GM12878 (cell line): ENCODE measurements around the gene ZNF585A. TPM values are rescaled to one million over a fixed set of nuclear protein-coding genes. Genes with fewer than 3 reads are reported as not detected.
A peak's percentile ranks its signal among the peaks of the same experiment; 100 is the strongest.

Source experiments
- ATAC-seq: fragments of 200-7000 bp; cut with Tn5 transposase; 3 replicates; pipeline ENCODE4 v1.9.1; 2020; ENCODE audit warnings: mild to moderate bottlenecking, moderate library complexity
- BruUV-seq: library from RNA; stranded (reverse); fragments of 400-500 nt; replicated peaks from 2 replicates; lab custom pipeline; 2021; lab: Mats Ljungman, UMichigan
- CTCF ChIA-PET: fragments of 300-600 bp; sonication (Branson Sonifier 250); formaldehyde crosslinking; extraction: SDS; loops from one replicate; lab custom pipeline; 2021; ENCODE audit warnings: inconsistent platforms; lab: Yijun Ruan, JAX
- POLR2A ChIA-PET: fragments of 350-600 bp; formaldehyde crosslinking; extraction: SDS; loops from one replicate; lab custom pipeline; 2021; ENCODE audit warnings: inconsistent platforms; lab: Charles Lee
- RAD21 ChIA-PET: fragments of 300-600 bp; sonication (Branson Sonifier 250); formaldehyde crosslinking; loops from one replicate; lab custom pipeline; 2023; ENCODE audit warnings: antibody characterized with exemption; ENCODE audit not compliant: unreplicated experiment; lab: Charles Lee
- SMC1A ChIA-PET: fragments of 300-600 bp; sonication (Branson Sonifier 250); formaldehyde crosslinking; loops from one replicate; lab custom pipeline; 2023; ENCODE audit not compliant: unreplicated experiment, uncharacterized antibody; lab: Charles Lee
- DNase-seq: peaks from one replicate; pipeline ENCODE4 v3.0.0-alpha.2; 2011; ENCODE audit warnings: low read depth, low spot score
- FAIRE-seq: peaks from 3 replicates; lab custom pipeline; 2011; peaks lifted over from hg19 to GRCh38; lab: Jason Lieb, UNC
- H2AFZ ChIP-seq: 2 replicates; pipeline ENCODE4 v1.6.0; 2011; ENCODE audit warnings: low read depth, low read length, control low read depth; ENCODE audit not compliant: control insufficient read depth
- H3K27ac ChIP-seq: 2 replicates; pipeline ENCODE4 v1.5.1; 2011; ENCODE audit warnings: control low read depth; ENCODE audit not compliant: control insufficient read depth, insufficient read depth
- H3K27me3 ChIP-seq, 2 experiments: replicated peaks in 1 of 2; 2 replicates each; pipeline versions ENCODE4 v1.6.0 to v1.6.1; 2011; ENCODE audit warnings: low read length in 1 of 2; ENCODE audit not compliant: control insufficient read depth in 2 of 2, insufficient read depth in 2 of 2
- H3K36me3 ChIP-seq, 2 experiments: 2 replicates each; pipeline ENCODE4 v1.5.1; 2011; ENCODE audit warnings: low read length in 1 of 2; ENCODE audit not compliant: control insufficient read depth in 2 of 2, insufficient read depth in 2 of 2
- H3K4me1 ChIP-seq: 2 replicates; pipeline ENCODE4 v1.6.1; 2011; ENCODE audit warnings: mild to moderate bottlenecking, low read length, moderate library complexity, mixed read lengths; ENCODE audit not compliant: control insufficient read depth, insufficient read depth
- H3K4me2 ChIP-seq: 2 replicates; pipeline ENCODE4 v1.6.0; 2011; ENCODE audit warnings: control low read depth; ENCODE audit not compliant: control insufficient read depth, insufficient read depth
- H3K4me3 ChIP-seq: fragments of 200-600 bp; sonication (generic); 2 replicates; pipeline ENCODE4 v1.5.1; 2016
- H3K79me2 ChIP-seq: 2 replicates; pipeline ENCODE4 v1.6.0; 2011; ENCODE audit warnings: low read length; ENCODE audit not compliant: control insufficient read depth, insufficient read depth
- H3K9ac ChIP-seq: 2 replicates; pipeline ENCODE4 v1.8.0; 2011; ENCODE audit warnings: low read length, control low read depth, mixed read lengths; ENCODE audit not compliant: control insufficient read depth, insufficient read depth
- H3K9me3 ChIP-seq: replicated peaks from 3 replicates; pipeline ENCODE4 v1.5.1; 2011; ENCODE audit warnings: mild to moderate bottlenecking, low read length; ENCODE audit not compliant: control insufficient read depth, insufficient read depth
- H4K20me1 ChIP-seq: 2 replicates; pipeline ENCODE4 v1.6.0; 2011; ENCODE audit not compliant: control insufficient read depth, insufficient read depth
- CBX5 ChIP-seq: sonication (generic); IDR thresholded peaks from 2 replicates; pipeline ENCODE4 v1.6.1; 2016; ENCODE audit warnings: low read depth, moderate library complexity, mild to moderate bottlenecking, inconsistent platforms
- POLR2A ChIP-seq: IDR thresholded peaks from 2 replicates; pipeline ENCODE4 v1.6.1; 2011; ENCODE audit warnings: low read depth, mild to moderate bottlenecking, low read length
- WGBS: methylation state at CpG from one replicate; pipeline ENCODE4 v1.1.6; 2016; ENCODE audit warnings: low lambda C conversion rate; ENCODE audit not compliant: insufficient replicate concordance, insufficient coverage; ENCODE audit errors: missing lambda C conversion rate; 5-methylcytosine and 5-hydroxymethylcytosine counted together
- in situ Hi-C: fragments of 300-500 bp; cut with MboI; formaldehyde crosslinking; loops from 9 replicates; pipeline ENCODE4 v1.14.3; 2018; ENCODE audit warnings: mixed read lengths
- intact Hi-C: fragments of 100-400 bp; cut with micrococcal nuclease; formaldehyde crosslinking; loops from one replicate; pipeline ENCODE4 v1.14.2; 2022; ENCODE audit not compliant: unreplicated experiment
- polyA plus RNA-seq, 11 experiments: library from polyadenylated mRNA; depleted of rRNA in 4 of 11; unstranded in 6 of 11; stranded (reverse) in 5 of 11; fragments of >200 nt; fragmentation: Nextera tagmentation in 4 of 11; fragmentation: Illumina TruSeq in 1 of 11; extraction: Ambion mirVana in 4 of 11; extraction: Trizol in 1 of 11; gene quantifications; 1 replicate in 1 of 11; 2 replicates in 10 of 11; pipeline versions ENCODE4 v1.2.1 to v1.2.3, GENCODE V29; 2011 to 2016; ENCODE audit warnings: inconsistent platforms in 2 of 11, missing spikeins in 2 of 11, low read depth in 1 of 11
- total RNA-seq, 4 experiments: library from RNA; depleted of rRNA in 3 of 4; stranded (reverse); fragments of >200 nt in 3 of 4; fragmentation: Illumina TruSeq in 1 of 4; extraction: Trizol in 1 of 4; gene quantifications; 2 replicates each; pipeline versions ENCODE4 v1.2.1 to v1.2.3, GENCODE V29; 2013 to 2021
- TF ChIP-seq, protein P1 (sequence below): IDR thresholded peaks from 2 replicates; pipeline ENCODE4 v1.6.1; 2012; ENCODE audit warnings: low read depth, low read length, improper control_type of control experiment

Gene ZNF585A
- total and polyA plus RNA-seq, 10 of the 15 experiments (the other 5 are each of a cell fraction or from before 2014, with no cell fraction given) = 6.9 to 38.7 (median 14.0) TPM

DNA sequence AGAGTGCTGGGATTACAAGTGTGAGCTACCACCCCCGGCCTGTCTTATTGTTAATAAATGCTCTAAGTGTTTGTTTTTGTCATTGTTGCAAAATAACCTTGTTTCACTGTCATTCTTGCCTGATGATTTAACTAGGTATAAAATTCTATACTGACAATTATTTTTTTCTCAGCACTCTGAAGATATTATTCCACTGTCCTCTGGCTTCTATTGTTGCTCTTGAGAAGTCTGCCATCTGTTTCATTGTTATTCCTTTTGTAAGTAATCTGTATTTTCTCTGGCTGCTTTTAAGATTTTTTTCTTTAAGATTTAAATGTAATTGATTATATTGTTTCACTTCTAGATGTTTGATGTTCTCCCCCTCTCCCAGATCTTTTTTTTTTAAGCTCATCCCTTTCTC is 76.6 kb downstream of the ZNF585A start:
- H2AFZ ChIP-seq = no peak overlapping the region
- in situ Hi-C loops (loop anchor here (10.0 kb wide), 1 partner anchor 971 kb away; no protein-coding TSS in a partner anchor), intact Hi-C loops (no loop called here)
- ATAC-seq = no peak
- WGBS = 100% methylated on average over 1 of the region's 1 CpG
- peak; percentile 71; the same call in 1 of the 2 replicates for TF ChIP-seq CBX5
- TF ChIP-seq, protein P1, sequence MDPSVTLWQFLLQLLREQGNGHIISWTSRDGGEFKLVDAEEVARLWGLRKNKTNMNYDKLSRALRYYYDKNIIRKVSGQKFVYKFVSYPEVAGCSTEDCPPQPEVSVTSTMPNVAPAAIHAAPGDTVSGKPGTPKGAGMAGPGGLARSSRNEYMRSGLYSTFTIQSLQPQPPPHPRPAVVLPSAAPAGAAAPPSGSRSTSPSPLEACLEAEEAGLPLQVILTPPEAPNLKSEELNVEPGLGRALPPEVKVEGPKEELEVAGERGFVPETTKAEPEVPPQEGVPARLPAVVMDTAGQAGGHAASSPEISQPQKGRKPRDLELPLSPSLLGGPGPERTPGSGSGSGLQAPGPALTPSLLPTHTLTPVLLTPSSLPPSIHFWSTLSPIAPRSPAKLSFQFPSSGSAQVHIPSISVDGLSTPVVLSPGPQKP = no peak
- no peak for TF ChIP-seq POLR2A
- H3K4me3 ChIP-seq = no peak overlapping the region
- H4K20me1 ChIP-seq = no peaks in the 10 kb centered on the region
- peaks cover 0 to 13% of the 10 kb centered on the region in 2 experiments; a peak in 2 of 4 replicates for H3K36me3 ChIP-seq
- SMC1A ChIA-PET = no interaction called here
- H3K27me3 ChIP-seq = no peaks in the 10 kb centered on the region
- no peak for DNase-seq
- no peaks in the 10 kb centered on the region for H3K4me1 ChIP-seq
- peaks cover 10% of the 10 kb centered on the region for H3K9me3 ChIP-seq
- FAIRE-seq = no peak
- BruUV-seq = no TSS peak
- CTCF ChIA-PET = no interaction called here
- H3K9ac ChIP-seq = no peak overlapping the region
- no peaks in the 10 kb centered on the region for H3K79me2 ChIP-seq
- H3K27ac ChIP-seq = no peak overlapping the region
- POLR2A ChIA-PET = no interaction called here
- no peak overlapping the region for H3K4me2 ChIP-seq
- RAD21 ChIA-PET = no interaction called here

Other genes with a start within 250 kb of the ZNF585A start
- 6.3 and 7.1 TPM in 2 replicates for gene ZNF420, start 94.3 kb downstream of the ZNF585A start, total RNA-seq (2014; rRNA removed)
- gene ZNF420, start 94.3 kb downstream of the ZNF585A start, total RNA-seq (2014; rRNA removed; fragmentation: Illumina TruSeq; extraction: Trizol) = 8.0 and 8.6 TPM in 2 replicates
- gene ZNF420, start 94.3 kb downstream of the ZNF585A start, total RNA-seq (2021) = 5.8 and 7.9 TPM in 2 replicates
- gene ZNF420, start 94.3 kb downstream of the ZNF585A start, polyA plus RNA-seq (2011; rRNA removed) = 6.4 and 13.8 TPM in 2 replicates
- gene ZNF420, start 94.3 kb downstream of the ZNF585A start, polyA plus RNA-seq (2014; fragmentation: Illumina TruSeq; extraction: Trizol) = 4.8 and 4.9 TPM in 2 replicates
- 1 to 10 TPM; 6.4 to 7.8 TPM for gene ZNF420, start 94.3 kb downstream of the ZNF585A start, polyA plus RNA-seq (2014; fragmentation: Nextera tagmentation; extraction: Ambion mirVana)
- 3.7 and 4.5 TPM in 2 replicates for gene ZNF420, start 94.3 kb downstream of the ZNF585A start, polyA plus RNA-seq (2014; rRNA removed)
- 10 to 100 TPM; 10.6 to 11.4 TPM for gene ZNF420, start 94.3 kb downstream of the ZNF585A start, polyA plus RNA-seq (2016; fragmentation: Nextera tagmentation; extraction: Ambion mirVana)
- gene ZNF585B, start 37.8 kb upstream of the ZNF585A start, total RNA-seq (2014; rRNA removed) = 2.5 and 4.0 TPM in 2 replicates
- 2.7 and 3.0 TPM in 2 replicates for gene ZNF585B, start 37.8 kb upstream of the ZNF585A start, total RNA-seq (2014; rRNA removed; fragmentation: Illumina TruSeq; extraction: Trizol)
- 3.1 and 3.8 TPM in 2 replicates for gene ZNF585B, start 37.8 kb upstream of the ZNF585A start, total RNA-seq (2021)
- gene ZNF585B, start 37.8 kb upstream of the ZNF585A start, polyA plus RNA-seq (2011; rRNA removed) = 6.3 and 6.9 TPM in 2 replicates
- 1.6 and 1.7 TPM in 2 replicates for gene ZNF585B, start 37.8 kb upstream of the ZNF585A start, polyA plus RNA-seq (2014; fragmentation: Illumina TruSeq; extraction: Trizol)
- gene ZNF585B, start 37.8 kb upstream of the ZNF585A start, polyA plus RNA-seq (2014; fragmentation: Nextera tagmentation; extraction: Ambion mirVana) = 1 to 10 TPM; 3.9 to 5.4 TPM
- gene ZNF585B, start 37.8 kb upstream of the ZNF585A start, polyA plus RNA-seq (2014; rRNA removed) = 2.2 and 2.7 TPM in 2 replicates
- gene ZNF585B, start 37.8 kb upstream of the ZNF585A start, polyA plus RNA-seq (2016; fragmentation: Nextera tagmentation; extraction: Ambion mirVana) = 1 to 10 TPM; 1.9 to 2.3 TPM
- 5.3 and 5.8 TPM in 2 replicates for gene ZNF383, start 45.5 kb upstream of the ZNF585A start, total RNA-seq (2014; rRNA removed)
- 6.2 and 6.4 TPM in 2 replicates for gene ZNF383, start 45.5 kb upstream of the ZNF585A start, total RNA-seq (2014; rRNA removed; fragmentation: Illumina TruSeq; extraction: Trizol)
- 4.0 and 6.0 TPM in 2 replicates for gene ZNF383, start 45.5 kb upstream of the ZNF585A start, total RNA-seq (2021)
- 9.0 and 14.0 TPM in 2 replicates for gene ZNF383, start 45.5 kb upstream of the ZNF585A start, polyA plus RNA-seq (2011; rRNA removed)
- 5.0 and 5.8 TPM in 2 replicates for gene ZNF383, start 45.5 kb upstream of the ZNF585A start, polyA plus RNA-seq (2014; fragmentation: Illumina TruSeq; extraction: Trizol)
- gene ZNF383, start 45.5 kb upstream of the ZNF585A start, polyA plus RNA-seq (2014; fragmentation: Nextera tagmentation; extraction: Ambion mirVana) = 1 to 10 TPM; 3.3 to 4.9 TPM
- 3.6 and 3.7 TPM in 2 replicates for gene ZNF383, start 45.5 kb upstream of the ZNF585A start, polyA plus RNA-seq (2014; rRNA removed)
- gene ZNF383, start 45.5 kb upstream of the ZNF585A start, polyA plus RNA-seq (2016; fragmentation: Nextera tagmentation; extraction: Ambion mirVana) = 1 to 10 TPM; 3.3 to 3.9 TPM
- 3.7 and 5.3 TPM in 2 replicates for gene ZNF527, start 198.4 kb upstream of the ZNF585A start, total RNA-seq (2014; rRNA removed)
- 4.9 and 5.5 TPM in 2 replicates for gene ZNF527, start 198.4 kb upstream of the ZNF585A start, total RNA-seq (2014; rRNA removed; fragmentation: Illumina TruSeq; extraction: Trizol)
- gene ZNF527, start 198.4 kb upstream of the ZNF585A start, total RNA-seq (2021) = 3.6 and 3.9 TPM in 2 replicates
- gene ZNF527, start 198.4 kb upstream of the ZNF585A start, polyA plus RNA-seq (2011; rRNA removed) = 5.0 and 8.3 TPM in 2 replicates
- gene ZNF527, start 198.4 kb upstream of the ZNF585A start, polyA plus RNA-seq (2014; fragmentation: Illumina TruSeq; extraction: Trizol) = 5.6 and 6.4 TPM in 2 replicates
- gene ZNF527, start 198.4 kb upstream of the ZNF585A start, polyA plus RNA-seq (2014; fragmentation: Nextera tagmentation; extraction: Ambion mirVana) = 1 to 10 TPM; 2.0 to 2.2 TPM
- 3.1 and 4.2 TPM in 2 replicates for gene ZNF527, start 198.4 kb upstream of the ZNF585A start, polyA plus RNA-seq (2014; rRNA removed)
- gene ZNF527, start 198.4 kb upstream of the ZNF585A start, polyA plus RNA-seq (2016; fragmentation: Nextera tagmentation; extraction: Ambion mirVana) = 1 to 10 TPM; 2.7 to 2.9 TPM